ENCODE data around the gene TLL1.

DNA sequence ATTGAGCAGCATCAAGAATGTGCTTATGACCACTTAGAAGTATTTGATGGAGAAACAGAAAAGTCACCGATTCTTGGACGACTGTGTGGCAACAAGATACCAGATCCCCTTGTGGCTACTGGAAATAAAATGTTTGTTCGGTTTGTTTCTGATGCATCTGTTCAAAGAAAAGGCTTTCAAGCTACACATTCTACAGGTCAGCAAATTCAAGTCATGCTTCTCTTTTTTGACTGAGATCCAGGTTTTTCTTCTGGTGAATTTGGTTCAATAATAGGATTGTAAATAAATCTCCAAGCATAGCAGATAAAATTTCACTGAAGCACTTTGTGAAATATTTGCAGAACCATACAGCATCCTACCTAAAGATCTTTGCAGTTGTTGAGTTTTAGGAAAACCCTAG, 218.1 kb downstream of the TLL1 start:
- TF ChIP-seq, protein P1, sequence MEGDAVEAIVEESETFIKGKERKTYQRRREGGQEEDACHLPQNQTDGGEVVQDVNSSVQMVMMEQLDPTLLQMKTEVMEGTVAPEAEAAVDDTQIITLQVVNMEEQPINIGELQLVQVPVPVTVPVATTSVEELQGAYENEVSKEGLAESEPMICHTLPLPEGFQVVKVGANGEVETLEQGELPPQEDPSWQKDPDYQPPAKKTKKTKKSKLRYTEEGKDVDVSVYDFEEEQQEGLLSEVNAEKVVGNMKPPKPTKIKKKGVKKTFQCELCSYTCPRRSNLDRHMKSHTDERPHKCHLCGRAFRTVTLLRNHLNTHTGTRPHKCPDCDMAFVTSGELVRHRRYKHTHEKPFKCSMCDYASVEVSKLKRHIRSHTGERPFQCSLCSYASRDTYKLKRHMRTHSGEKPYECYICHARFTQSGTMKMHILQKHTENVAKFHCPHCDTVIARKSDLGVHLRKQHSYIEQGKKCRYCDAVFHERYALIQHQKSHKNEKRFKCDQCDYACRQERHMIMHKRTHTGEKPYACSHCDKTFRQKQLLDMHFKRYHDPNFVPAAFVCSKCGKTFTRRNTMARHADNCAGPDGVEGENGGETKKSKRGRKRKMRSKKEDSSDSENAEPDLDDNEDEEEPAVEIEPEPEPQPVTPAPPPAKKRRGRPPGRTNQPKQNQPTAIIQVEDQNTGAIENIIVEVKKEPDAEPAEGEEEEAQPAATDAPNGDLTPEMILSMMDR (conservative IDR thresholded peaks at IDR 0.05; ENCODE audit: low read depth, low read length), result no peak; the same call in 1 of the 2 replicates
- TF ChIP-seq EZH2 (IDR thresholded peaks at IDR 0.05; ENCODE audit: low read length, unreplicated experiment) (no peak), EZH2phosphoT487 (IDR thresholded peaks at IDR 0.05; ENCODE audit: borderline replicate concordance, low read length) (no peak)
